Neural cell (in vitro differentiated cells): ENCODE measurements around the gene CACNA1S.

Source experiments
- CTCF ChIP-seq: fragments of 450-650 bp; IDR thresholded peaks from 2 replicates; pipeline ENCODE4 v1.5.1; 2014; ENCODE audit warnings: antibody characterized with exemption, mild to moderate bottlenecking, moderate library complexity; ENCODE audit not compliant: poor library complexity, severe bottlenecking
- EP300 ChIP-seq: fragments of 450-650 bp; conservative IDR thresholded peaks from 2 replicates; pipeline ENCODE4 v1.6.1; 2014; ENCODE audit warnings: antibody characterized with exemption, mild to moderate bottlenecking, moderate library complexity; ENCODE audit not compliant: poor library complexity, severe bottlenecking
- EZH2 ChIP-seq: fragments of 200-600, 300-800 bp; shearing (Covaris generic), sonication (generic); IDR thresholded peaks from 2 replicates; pipeline ENCODE4 v1.6.1; 2014; ENCODE audit warnings: antibody characterized with exemption, low read length, borderline replicate concordance, mild to moderate bottlenecking; ENCODE audit not compliant: insufficient read depth, poor library complexity, severe bottlenecking
- POLR2AphosphoS5 ChIP-seq: IDR thresholded peaks from 2 replicates; pipeline ENCODE4 v1.6.1; 2012
- RAD21 ChIP-seq: fragments of 450-650 bp; conservative IDR thresholded peaks from 2 replicates; pipeline ENCODE4 v1.6.1; 2014; ENCODE audit warnings: antibody characterized with exemption, mild to moderate bottlenecking, moderate library complexity
- REST ChIP-seq: IDR thresholded peaks from 2 replicates; pipeline ENCODE4 v1.6.1; 2012; ENCODE audit warnings: borderline replicate concordance
- SMC3 ChIP-seq: fragments of 450-650 bp; conservative IDR thresholded peaks from 2 replicates; pipeline ENCODE4 v1.6.1; 2014; ENCODE audit warnings: antibody characterized with exemption, mild to moderate bottlenecking, moderate library complexity; ENCODE audit not compliant: poor library complexity
- TAF1 ChIP-seq: IDR thresholded peaks from 2 replicates; pipeline ENCODE4 v1.6.1; 2012; ENCODE audit warnings: low read depth

GRCh38 chr1:201028461-201028889, 83.8 kb downstream of the CACNA1S start:
- TF ChIP-seq CTCF: no peak
- no peak for TF ChIP-seq EZH2
- no peak for TF ChIP-seq POLR2AphosphoS5
- no peak for TF ChIP-seq RAD21
- TF ChIP-seq EP300: no peak
- no peak for TF ChIP-seq TAF1
- TF ChIP-seq SMC3: no peak
- no peak for TF ChIP-seq REST
